ENCODE measurements around the gene F13A1. TPM values are rescaled to one million over a fixed set of nuclear protein-coding genes. Genes with fewer than 3 reads are reported as not detected.

The F13A1 gene
- total RNA-seq, 1 experiment from 2014 or later = not detected

- Mint-ChIP-seq H3K4me1 (ENCODE audit: low read depth, unreplicated experiment) (no peaks in the 10 kb centered on the region), H3K36me3 (ENCODE audit: insufficient read depth, unreplicated experiment) (no peaks in the 10 kb centered on the region), H3K27ac (ENCODE audit: unreplicated experiment) (no peak overlapping the region), H3K9me3 (ENCODE audit: low read depth, unreplicated experiment) (no peaks in the 10 kb centered on the region), H3K27me3 (ENCODE audit: unreplicated experiment) (no peaks in the 10 kb centered on the region), H3K4me3 (ENCODE audit: low read depth, unreplicated experiment) (no peak overlapping the region)
- no TSS peak for BruUV-seq (replicated peaks)
- DNase-seq = no peak
- intact Hi-C loops (cut with micrococcal nuclease; ENCODE audit: unreplicated experiment) = no loop called here
- CTCF ChIA-PET = no interaction called here
- no peak for TF ChIP-seq CTCF (IDR thresholded peaks at IDR 0.05; ENCODE audit: unreplicated experiment)
These were observed 143.8 kb downstream of the F13A1 start for GRCh38 chr6:6176586-6177228.

DNA sequence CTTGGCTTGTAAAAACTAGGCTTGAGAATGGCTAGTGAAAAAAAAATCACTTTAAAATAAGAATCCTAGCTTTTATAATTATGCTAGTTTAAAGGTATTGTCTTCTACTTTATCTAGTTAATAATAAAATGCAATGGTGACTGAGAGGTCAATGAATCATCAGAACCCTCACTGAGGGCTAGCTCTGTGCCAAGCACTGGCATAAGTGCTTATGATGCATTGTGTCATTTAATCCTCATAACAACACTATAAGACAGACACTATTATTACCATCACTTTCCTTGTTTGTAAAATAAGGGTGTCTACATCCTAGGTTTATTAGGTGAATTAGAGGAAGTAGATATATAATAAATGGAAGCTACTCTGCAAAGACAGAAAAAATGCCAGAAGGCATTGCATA lies 144.3 kb downstream of the F13A1 start:
- no TSS peak for BruUV-seq (replicated peaks)
- intact Hi-C loops (cut with micrococcal nuclease; ENCODE audit: unreplicated experiment) = no loop called here
- H3K4me1 Mint-ChIP-seq (ENCODE audit: low read depth, unreplicated experiment) = no peaks in the 10 kb centered on the region
- H3K27me3 Mint-ChIP-seq (ENCODE audit: unreplicated experiment) = no peaks in the 10 kb centered on the region
- no peak for DNase-seq
- H3K36me3 Mint-ChIP-seq (ENCODE audit: insufficient read depth, unreplicated experiment) = no peaks in the 10 kb centered on the region
- H3K27ac Mint-ChIP-seq (ENCODE audit: unreplicated experiment) = no peak overlapping the region
- no peaks in the 10 kb centered on the region for H3K9me3 Mint-ChIP-seq (ENCODE audit: low read depth, unreplicated experiment)
- CTCF ChIA-PET = no interaction called here
- TF ChIP-seq CTCF (IDR thresholded peaks at IDR 0.05; ENCODE audit: unreplicated experiment) = no peak
- H3K4me3 Mint-ChIP-seq (ENCODE audit: low read depth, unreplicated experiment) = no peak overlapping the region

- DNase-seq = no peak
- Mint-ChIP-seq H3K27ac (ENCODE audit: unreplicated experiment) (no peak overlapping the region), H3K27me3 (ENCODE audit: unreplicated experiment) (peaks cover 21% of the 10 kb centered on the region), H3K4me1 (ENCODE audit: low read depth, unreplicated experiment) (no peaks in the 10 kb centered on the region), H3K4me3 (ENCODE audit: low read depth, unreplicated experiment) (no peak overlapping the region), H3K36me3 (ENCODE audit: insufficient read depth, unreplicated experiment) (no peaks in the 10 kb centered on the region), H3K9me3 (ENCODE audit: low read depth, unreplicated experiment) (no peaks in the 10 kb centered on the region)
- intact Hi-C loops (cut with micrococcal nuclease; ENCODE audit: unreplicated experiment) = no loop called here
- CTCF ChIA-PET = no interaction called here
- BruUV-seq (replicated peaks) = no TSS peak
- TF ChIP-seq CTCF (IDR thresholded peaks at IDR 0.05; ENCODE audit: unreplicated experiment) = no peak
These were observed 151.3 kb downstream of the F13A1 start for GRCh38 chr6:6169141-6169540.

DNA sequence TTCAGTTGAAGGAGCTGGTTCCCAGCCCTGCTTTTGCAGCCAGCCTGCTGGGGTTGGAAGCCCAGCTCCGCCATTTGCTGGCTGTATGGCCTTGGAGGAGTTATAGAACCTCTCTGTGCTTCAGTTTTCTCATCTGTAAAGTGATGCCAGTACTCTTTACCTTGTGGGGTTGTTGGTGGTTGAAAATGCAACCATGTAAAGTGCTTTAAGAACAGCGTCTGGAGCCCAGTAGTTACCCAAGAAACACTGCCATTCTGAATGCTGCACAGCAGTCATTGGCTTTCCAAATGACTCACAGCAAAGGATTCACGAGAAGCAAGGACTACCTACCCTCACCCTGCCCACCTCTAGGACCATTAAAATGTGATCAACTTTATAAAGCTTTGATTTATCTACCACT lies 154.4 kb downstream of the F13A1 start:
- BruUV-seq (replicated peaks) = no TSS peak
- Mint-ChIP-seq H3K27ac (ENCODE audit: unreplicated experiment) (no peak overlapping the region), H3K4me3 (ENCODE audit: low read depth, unreplicated experiment) (no peak overlapping the region), H3K9me3 (ENCODE audit: low read depth, unreplicated experiment) (no peaks in the 10 kb centered on the region), H3K36me3 (ENCODE audit: insufficient read depth, unreplicated experiment) (peaks cover 4% of the 10 kb centered on the region), H3K4me1 (ENCODE audit: low read depth, unreplicated experiment) (no peaks in the 10 kb centered on the region), H3K27me3 (ENCODE audit: unreplicated experiment) (peaks cover 21% of the 10 kb centered on the region)
- no peak for DNase-seq
- CTCF ChIA-PET = no interaction called here
- TF ChIP-seq CTCF (IDR thresholded peaks at IDR 0.05; ENCODE audit: unreplicated experiment) = no peak
- intact Hi-C loops (cut with micrococcal nuclease; ENCODE audit: unreplicated experiment) = no loop called here

Data from Calu3 (cell line).